NK-92 treated with Interleukin-12 subunit alpha and Interleukin-12 subunit beta, amount 100 ng/mL, for 24 hours (cell line): ENCODE data around the gene EXD2.
"Not testable (repeated sequence)": the region's sequence is repeated elsewhere in the genome, so short reads cannot be mapped to it uniquely, and the experiment has no call there.

Experiments
- DNase-seq: peaks from one replicate; lab custom pipeline; 2025; lab: John Stamatoyannopoulos, UW

Gene EXD2

GRCh38 chr14:69191340-69192111 lies at the start of gene EXD2:
Gene EXD2 (plus strand): TSS chr14:69191498. CDS start chr14:69209471, 17,973 bp downstream.
- DNase-seq: no peak

DNA sequence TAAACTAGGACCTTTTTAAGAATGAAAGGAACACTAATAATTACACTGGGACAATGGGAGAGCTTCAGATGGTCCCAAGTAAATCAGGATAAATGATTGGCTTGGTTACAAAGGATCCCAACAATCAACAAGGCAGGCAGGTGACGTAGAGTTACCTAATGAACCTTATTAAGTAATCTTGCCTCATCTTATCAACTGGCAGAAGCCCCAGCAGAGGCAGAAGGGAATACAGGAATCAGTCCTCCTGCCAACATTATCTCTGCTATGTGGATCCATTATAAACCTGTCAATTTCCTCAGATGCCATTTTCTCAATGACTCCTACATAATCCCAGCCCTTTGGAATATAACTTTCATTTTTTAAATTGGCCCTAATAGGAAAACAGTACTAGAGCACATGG lies 49.7 kb upstream of the EXD2 start:
- DNase-seq: no peak

GRCh38 chr14:69142101-69142500 lies 49.2 kb upstream of the EXD2 start:
- DNase-seq: no peak

GRCh38 chr14:69149461-69150244 lies 41.6 kb upstream of the EXD2 start:
- no peak for DNase-seq

GRCh38 chr14:69151458-69152180 lies 39.7 kb upstream of the EXD2 start:
- DNase-seq: peak; percentile 70

- DNase-seq: peak; percentile 53
Measured at GRCh38 chr14:69152181-69152901, 39.0 kb upstream of the EXD2 start.

DNA sequence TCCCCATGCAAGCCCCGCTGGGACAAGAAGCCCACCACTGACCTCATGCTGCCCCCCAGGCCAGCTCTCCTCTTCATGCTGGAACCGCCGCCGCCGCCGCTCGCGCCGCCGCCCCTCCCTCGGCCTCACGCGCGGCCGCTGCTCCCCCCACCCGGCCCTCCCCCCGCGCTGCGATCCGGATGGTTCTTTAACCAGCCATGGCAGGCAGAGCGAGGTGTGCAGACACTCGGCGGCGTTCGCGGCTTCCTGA lies 38.5 kb upstream of the EXD2 start, which contains the start of gene DCAF5:
TSS of gene DCAF5 (minus strand) at position 218 of the 250 bp plus-strand sequence. CDS start at position 77, 141 bp downstream.
- peak; percentile 88 for DNase-seq

DNA sequence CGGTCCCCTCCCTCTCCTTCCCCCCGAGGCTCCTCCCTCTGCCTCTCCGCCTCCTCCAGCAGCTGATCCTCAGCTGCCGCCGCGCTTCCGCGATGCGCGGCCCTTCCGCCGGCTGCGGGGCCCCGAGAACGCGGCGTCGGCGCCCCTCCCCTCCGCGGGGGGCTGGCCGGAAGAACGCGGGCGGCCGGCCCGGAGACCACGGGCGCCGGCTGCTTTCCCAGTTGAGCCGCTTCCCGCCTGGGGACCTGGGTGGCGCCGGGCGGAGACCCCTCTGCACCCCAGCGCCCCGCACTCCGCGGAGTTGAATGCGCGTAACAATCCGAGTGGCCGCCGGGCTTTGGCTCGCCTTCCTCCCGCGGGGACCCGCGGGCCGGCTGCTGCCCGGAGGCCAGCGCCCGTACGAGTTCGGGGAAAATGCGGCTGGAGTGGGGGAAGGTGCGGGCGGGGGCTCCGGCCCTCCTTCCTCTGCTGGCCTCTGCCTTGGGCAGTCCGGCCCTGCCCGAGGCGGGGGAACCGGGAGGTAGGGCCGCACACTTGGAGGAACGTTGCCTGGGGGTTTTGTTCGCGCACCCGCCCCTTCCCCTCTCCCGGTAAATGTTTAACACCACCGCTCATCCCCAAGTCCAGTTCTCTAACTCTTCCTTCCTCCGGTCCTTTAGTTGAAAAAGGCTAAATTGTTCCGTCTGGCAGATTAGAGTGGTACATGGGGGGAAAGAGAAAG lies 38.0 kb upstream of the EXD2 start:
- DNase-seq: no peak

GRCh38 chr14:69153873-69154270 lies 37.4 kb upstream of the EXD2 start:
- DNase-seq: no peak

- DNase-seq: no peak
Measured at GRCh38 chr14:69154779-69155178, 36.5 kb upstream of the EXD2 start.

DNA sequence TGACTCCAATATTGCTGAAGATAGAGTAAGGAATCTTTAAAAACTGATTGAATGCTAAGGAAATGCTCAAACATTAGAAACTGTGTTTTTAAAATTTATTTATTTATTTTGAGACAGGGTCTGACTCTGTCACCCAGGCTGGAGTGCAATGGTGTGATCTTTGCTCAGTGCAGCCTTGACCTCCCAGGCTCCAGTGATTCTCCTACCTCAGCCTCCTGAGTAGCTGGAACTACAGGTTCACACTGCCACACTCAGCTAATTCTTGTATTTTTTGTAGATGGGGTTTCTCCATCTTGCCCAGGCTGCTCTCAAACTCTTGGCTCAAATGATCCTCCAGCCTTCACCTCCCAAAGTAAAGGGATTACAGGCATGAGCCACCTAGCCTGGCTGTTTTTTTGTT lies 35.1 kb upstream of the EXD2 start:
- DNase-seq: no peak

DNA sequence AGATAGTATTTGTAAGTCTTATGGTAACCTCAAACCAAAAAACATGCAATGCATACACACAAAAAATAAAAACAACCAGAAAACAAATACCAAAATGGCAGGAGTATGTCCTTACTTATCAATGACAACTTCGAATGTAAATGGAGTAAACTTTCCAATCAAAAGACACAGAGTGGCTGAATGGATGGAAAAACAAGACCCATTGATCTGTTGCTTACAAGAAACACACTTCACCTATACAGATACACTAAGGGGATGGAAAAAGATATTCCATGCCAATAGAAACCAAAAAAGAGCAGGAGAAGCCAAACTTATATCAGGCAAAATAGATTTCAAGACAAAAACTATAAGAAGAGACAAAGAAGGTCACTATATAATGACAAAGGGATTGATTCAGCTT lies 29.7 kb upstream of the EXD2 start:
- no peak for DNase-seq

DNA sequence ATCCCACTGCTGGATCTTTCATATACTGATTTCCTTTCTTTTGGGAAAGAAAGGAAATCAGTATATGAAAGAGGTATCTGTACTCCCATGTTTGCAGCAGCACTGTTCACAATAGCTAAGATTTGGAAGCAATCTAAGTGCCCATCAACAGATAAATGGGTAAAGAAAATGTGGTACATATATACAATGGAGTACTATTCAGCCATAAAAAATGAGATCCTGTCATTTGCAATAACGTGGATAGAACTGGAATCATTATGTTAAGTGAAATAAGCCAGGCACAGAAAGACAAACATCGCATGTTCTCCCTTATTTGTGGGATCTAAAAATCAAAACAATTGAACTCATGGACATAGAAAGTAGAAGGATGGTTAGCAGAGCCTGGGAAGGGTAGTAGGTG lies 25.5 kb upstream of the EXD2 start:
- not testable (repeated sequence) for DNase-seq

DNA sequence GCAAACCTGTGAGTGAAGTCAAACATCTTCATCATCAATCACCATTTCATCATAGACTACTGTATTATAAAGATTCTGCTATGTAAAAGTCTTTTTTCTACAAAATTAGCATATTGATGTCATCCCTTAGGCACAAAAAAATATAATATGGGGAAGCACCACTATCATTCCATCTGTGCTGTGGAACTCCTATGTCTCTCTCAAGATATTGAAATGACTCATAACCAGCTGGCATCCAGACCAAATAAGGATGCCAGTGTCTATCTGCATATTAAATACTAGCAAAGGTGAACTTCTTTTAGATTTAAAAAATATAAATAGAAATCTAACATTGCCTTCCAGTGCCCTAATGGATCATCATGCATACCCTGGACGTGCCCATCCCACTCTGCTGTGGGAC lies 20.5 kb upstream of the EXD2 start:
- DNase-seq: no peak

- no peak for DNase-seq
Measured at GRCh38 chr14:69171569-69171968, 19.7 kb upstream of the EXD2 start.

GRCh38 chr14:69175130-69175529 lies 16.2 kb upstream of the EXD2 start:
- DNase-seq: no peak

DNA sequence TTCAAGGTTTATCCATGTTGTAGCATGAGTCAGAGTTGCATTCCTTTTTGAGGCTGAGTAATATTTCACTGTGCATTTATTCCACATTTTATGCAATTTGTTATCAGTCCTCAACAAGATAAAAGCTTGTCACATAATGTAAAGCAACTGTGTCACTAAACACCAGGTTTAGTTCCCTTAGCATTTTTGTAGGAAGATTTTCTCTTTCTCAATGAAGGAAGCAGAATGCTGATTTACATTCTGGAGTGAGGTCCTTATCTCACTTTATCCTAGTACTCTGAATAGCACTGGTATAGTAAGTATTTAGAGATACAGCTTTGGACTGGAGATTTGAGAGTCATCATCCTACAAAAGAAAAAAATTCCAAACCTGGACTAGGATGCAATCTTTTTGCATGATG lies 9.8 kb upstream of the EXD2 start:
- DNase-seq: no peak

GRCh38 chr14:69182580-69182979 lies 8.7 kb upstream of the EXD2 start:
- DNase-seq: not testable (repeated sequence)

- DNase-seq: no peak
Measured at GRCh38 chr14:69183735-69184134, 7.6 kb upstream of the EXD2 start.

DNA sequence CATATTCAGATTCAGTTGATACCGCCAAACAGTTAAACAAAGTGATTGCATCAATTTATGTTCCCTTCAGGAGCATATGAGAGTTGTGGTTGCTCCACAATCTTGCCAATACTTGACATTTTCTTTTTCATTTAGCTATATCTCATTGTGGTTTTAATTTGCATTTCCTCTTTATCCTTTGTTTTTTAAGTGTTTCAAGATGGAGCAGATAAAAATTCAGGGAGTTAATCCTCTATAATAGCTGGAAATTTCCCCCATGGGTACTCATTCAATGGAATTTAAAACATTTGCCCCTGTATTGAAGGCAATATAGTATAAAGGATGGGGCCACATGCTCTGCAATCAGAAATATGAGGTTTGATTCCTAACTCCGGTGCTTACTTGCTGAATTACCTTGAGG lies 1.1 kb upstream of the EXD2 start:
- DNase-seq: no peak

DNA sequence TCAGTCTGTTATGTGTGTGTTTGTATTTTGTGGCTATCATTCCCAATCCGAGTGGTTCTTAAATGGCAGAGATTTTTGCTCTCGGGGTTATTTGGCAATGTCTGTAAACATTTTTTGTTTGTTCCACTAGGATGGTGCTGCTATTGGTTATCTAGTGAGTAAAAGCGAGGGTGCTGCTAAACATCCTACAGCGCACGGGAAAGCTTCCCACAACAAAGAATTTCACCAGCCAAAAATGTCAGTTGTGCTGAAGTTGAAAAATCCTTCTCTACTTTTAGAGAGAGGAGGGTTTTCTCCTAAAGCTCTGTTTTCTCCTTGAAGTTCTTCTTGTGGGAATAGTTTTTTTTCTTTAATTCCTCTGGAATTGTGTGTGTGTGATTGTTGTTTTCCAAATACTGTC lies 2.4 kb downstream of the EXD2 start:
- no peak for DNase-seq

- no peak for DNase-seq
Measured at GRCh38 chr14:69199786-69200185, 8.5 kb downstream of the EXD2 start.
